Gastrocnemius medialis (tissue), 4 donors: ENCODE results near the gene EEF1G.

ENCODE experiments used
- POLR2A ChIP-seq, 2 donors: fragments of 450-650 bp; IDR thresholded peaks; one replicate each; pipeline ENCODE4 v1.6.1; 2017; ENCODE audit warnings: antibody characterized with exemption in 2 of 2, mild to moderate bottlenecking in 2 of 2, moderate library complexity in 2 of 2
- TF ChIP-seq, protein P1 (sequence below), 5 experiments: fragments of 450-650 bp in 3 of 5; fragments of 200-600 bp in 2 of 5; sonication (generic) in 2 of 5; IDR thresholded peaks in 4 of 5; conservative IDR thresholded peaks in 1 of 5; 1 replicate in 4 of 5; 2 replicates in 1 of 5; pipeline ENCODE4 v1.5.1; 2016 to 2019; ENCODE audit warnings: antibody characterized with exemption in 5 of 5, mild to moderate bottlenecking in 3 of 5, moderate library complexity in 3 of 5

DNA sequence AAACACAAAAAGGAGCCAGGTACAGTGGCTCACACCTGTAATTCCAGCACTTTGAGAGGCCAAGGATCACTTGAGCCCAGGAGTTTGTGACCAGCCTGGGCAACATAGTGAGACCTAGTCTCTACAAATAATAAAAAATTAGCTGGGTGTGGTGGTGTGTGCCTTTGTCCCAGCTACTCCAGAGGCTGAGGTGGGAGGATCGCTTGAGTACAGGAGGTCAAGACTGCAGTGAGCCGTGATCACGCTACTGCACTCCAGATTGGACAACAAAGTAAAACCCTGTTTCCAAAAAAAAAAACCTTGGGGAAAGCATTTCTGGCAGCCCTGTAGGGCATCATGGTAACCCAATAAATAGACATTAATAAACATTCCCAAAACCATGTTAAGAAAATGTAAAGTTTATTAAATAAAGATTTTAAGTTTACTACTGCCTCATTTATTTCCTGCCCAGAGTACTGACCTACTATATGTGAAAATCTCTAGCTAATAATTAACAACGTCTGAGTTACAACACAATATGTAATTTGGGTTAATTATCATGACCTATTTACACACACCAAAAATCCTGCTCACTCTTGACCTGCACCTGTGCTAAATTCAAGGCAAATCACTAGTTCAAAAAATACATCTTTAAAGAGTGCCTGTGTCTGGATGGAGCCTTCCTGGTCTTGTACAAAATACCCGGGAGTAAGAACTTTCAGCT, 8.4 kb downstream of the EEF1G start:
- no peak for TF ChIP-seq POLR2A (IDR thresholded peaks at IDR 0.05)
- TF ChIP-seq, protein P1, sequence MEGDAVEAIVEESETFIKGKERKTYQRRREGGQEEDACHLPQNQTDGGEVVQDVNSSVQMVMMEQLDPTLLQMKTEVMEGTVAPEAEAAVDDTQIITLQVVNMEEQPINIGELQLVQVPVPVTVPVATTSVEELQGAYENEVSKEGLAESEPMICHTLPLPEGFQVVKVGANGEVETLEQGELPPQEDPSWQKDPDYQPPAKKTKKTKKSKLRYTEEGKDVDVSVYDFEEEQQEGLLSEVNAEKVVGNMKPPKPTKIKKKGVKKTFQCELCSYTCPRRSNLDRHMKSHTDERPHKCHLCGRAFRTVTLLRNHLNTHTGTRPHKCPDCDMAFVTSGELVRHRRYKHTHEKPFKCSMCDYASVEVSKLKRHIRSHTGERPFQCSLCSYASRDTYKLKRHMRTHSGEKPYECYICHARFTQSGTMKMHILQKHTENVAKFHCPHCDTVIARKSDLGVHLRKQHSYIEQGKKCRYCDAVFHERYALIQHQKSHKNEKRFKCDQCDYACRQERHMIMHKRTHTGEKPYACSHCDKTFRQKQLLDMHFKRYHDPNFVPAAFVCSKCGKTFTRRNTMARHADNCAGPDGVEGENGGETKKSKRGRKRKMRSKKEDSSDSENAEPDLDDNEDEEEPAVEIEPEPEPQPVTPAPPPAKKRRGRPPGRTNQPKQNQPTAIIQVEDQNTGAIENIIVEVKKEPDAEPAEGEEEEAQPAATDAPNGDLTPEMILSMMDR (IDR thresholded peaks at IDR 0.05 in 4 of 5, conservative IDR thresholded peaks at IDR 0.05 in 1 of 5) = no peak
